CD14-positive monocyte (primary cell): Measurements from ENCODE around the gene ZCCHC4. TPM values are rescaled to one million over a fixed set of nuclear protein-coding genes. Genes with fewer than 3 reads are reported as not detected.

ENCODE experiments used
- DNase-seq, 3 donors: peaks; one replicate each; pipeline ENCODE4 v3.0.0-alpha.2; 2011 to 2022
- H2AFZ ChIP-seq: 2 replicates; pipeline ENCODE4 v1.6.0; 2012; ENCODE audit warnings: mild to moderate bottlenecking, low read depth, low read length, inconsistent platforms; ENCODE audit not compliant: insufficient read depth, poor library complexity, severe bottlenecking
- H3K27ac ChIP-seq, 2 donors: 1 replicate in 1 of 2; 2 replicates in 1 of 2; pipeline ENCODE4 v1.5.1; 2012 to 2013; ENCODE audit warnings: low read length in 2 of 2, control low read depth in 1 of 2, inconsistent platforms in 1 of 2, low read depth in 1 of 2, mild to moderate bottlenecking in 1 of 2
- H3K27me3 ChIP-seq, 2 donors: one replicate each; pipeline versions ENCODE4 v1.6.0 to v1.6.1; 2011 to 2013; ENCODE audit warnings: low read length in 2 of 2; ENCODE audit not compliant: control insufficient read depth in 2 of 2, insufficient read depth in 2 of 2
- H3K36me3 ChIP-seq, 2 donors: replicated peaks in 1 of 2; 1 replicate in 1 of 2; 2 replicates in 1 of 2; pipeline versions ENCODE4 v1.5.1 to v1.6.1; 2012 to 2013; ENCODE audit warnings: low read length in 2 of 2, control low read depth in 1 of 2, inconsistent platforms in 1 of 2, mild to moderate bottlenecking in 1 of 2; ENCODE audit not compliant: insufficient read depth in 2 of 2, control insufficient read depth in 1 of 2
- H3K4me1 ChIP-seq, 2 donors: 1 replicate in 1 of 2; 2 replicates in 1 of 2; pipeline versions ENCODE4 v1.5.1 to v1.6.1; 2012 to 2013; ENCODE audit warnings: low read length in 2 of 2, control low read depth in 1 of 2, inconsistent platforms in 1 of 2, mild to moderate bottlenecking in 1 of 2, moderate library complexity in 1 of 2; ENCODE audit not compliant: insufficient read depth in 2 of 2, control insufficient read depth in 1 of 2
- H3K4me2 ChIP-seq: replicated peaks from 2 replicates; pipeline ENCODE3; 2012; ENCODE audit warnings: low read length, moderate library complexity, mild to moderate bottlenecking; ENCODE audit not compliant: poor library complexity, severe bottlenecking; ENCODE audit errors: extremely low read depth
- H3K4me3 ChIP-seq, 3 experiments: fragments of 200-600 bp in 1 of 3; sonication (generic) in 1 of 3; replicated peaks in 1 of 3; 1 replicate in 2 of 3; 2 replicates in 1 of 3; pipeline ENCODE4 v1.5.1; 2011 to 2013; ENCODE audit warnings: low read length in 3 of 3, mild to moderate bottlenecking in 3 of 3, control low read depth in 2 of 3, low read depth in 2 of 3, inconsistent platforms in 1 of 3, moderate library complexity in 1 of 3
- H3K79me2 ChIP-seq: 2 replicates; pipeline ENCODE4 v1.6.0; 2012; ENCODE audit warnings: mild to moderate bottlenecking, control low read depth, inconsistent platforms, low read length, moderate library complexity; ENCODE audit not compliant: insufficient read depth
- H3K9ac ChIP-seq: 2 replicates; pipeline ENCODE4 v1.6.0; 2017; ENCODE audit warnings: low read length, mild to moderate bottlenecking; ENCODE audit not compliant: insufficient read depth, poor library complexity, severe bottlenecking
- H3K9me3 ChIP-seq, 2 donors: replicated peaks in 1 of 2; 1 replicate in 1 of 2; 2 replicates in 1 of 2; pipeline versions ENCODE4 v1.5.1 to v1.6.1; 2012 to 2013; ENCODE audit warnings: low read length in 2 of 2, control low read depth in 1 of 2; ENCODE audit not compliant: control insufficient read depth in 1 of 2, insufficient read depth in 1 of 2
- H4K20me1 ChIP-seq: 2 replicates; pipeline ENCODE4 v1.6.0; 2012; ENCODE audit warnings: mild to moderate bottlenecking, low read length, control low read depth, moderate library complexity; ENCODE audit not compliant: insufficient read depth
- H3K27ac Mint-ChIP-seq, 7 donors: one replicate each; pipeline ENCODE4 v1.8.0; 2020; ENCODE audit warnings: mild to moderate bottlenecking in 7 of 7, mixed read lengths in 7 of 7, moderate library complexity in 6 of 7, inconsistent platforms in 2 of 7
- H3K27me3 Mint-ChIP-seq, 3 donors: one replicate each; pipeline ENCODE4 v1.8.0; 2021 to 2022; ENCODE audit warnings: low read depth in 3 of 3, mild to moderate bottlenecking in 3 of 3, mixed read lengths in 3 of 3, moderate library complexity in 3 of 3, inconsistent platforms in 1 of 3
- H3K36me3 Mint-ChIP-seq, 2 donors: one replicate each; pipeline ENCODE4 v1.8.0; 2020; ENCODE audit warnings: mixed read lengths in 2 of 2, inconsistent platforms in 1 of 2, mild to moderate bottlenecking in 1 of 2
- H3K4me1 Mint-ChIP-seq: one replicate; pipeline ENCODE4 v1.8.0; 2020; ENCODE audit warnings: mild to moderate bottlenecking, mixed read lengths
- H3K4me3 Mint-ChIP-seq, 2 donors: one replicate each; pipeline ENCODE4 v1.8.0; 2020; ENCODE audit warnings: mild to moderate bottlenecking in 2 of 2, mixed read lengths in 2 of 2, moderate library complexity in 1 of 2
- H3K9me3 Mint-ChIP-seq, 7 donors: one replicate each; pipeline ENCODE4 v1.8.0; 2020 to 2022; ENCODE audit warnings: mixed read lengths in 7 of 7, mild to moderate bottlenecking in 6 of 7, moderate library complexity in 6 of 7, inconsistent platforms in 2 of 7
- CTCF ChIP-seq: fragments of 200-600 bp; IDR thresholded peaks from one replicate; pipeline ENCODE4 v1.8.0; 2022; ENCODE audit warnings: antibody characterized with exemption, mild to moderate bottlenecking
- WGBS: methylation state at CpG from one replicate; pipeline ENCODE4 v1.1.5; 2013; ENCODE audit warnings: missing lambda C conversion rate; ENCODE audit not compliant: insufficient coverage; 5-methylcytosine and 5-hydroxymethylcytosine counted together
- intact Hi-C, 2 donors: fragments of 100-400 bp; cut with micrococcal nuclease; formaldehyde crosslinking; loops; one replicate each; pipeline versions ENCODE4 v1.15.0 to v1.15.1; 2023
- polyA plus RNA-seq, 3 donors: library from polyadenylated mRNA; depleted of rRNA in 1 of 3; unstranded in 2 of 3; stranded (reverse) in 1 of 3; fragments of 300-500 nt in 2 of 3; fragments of >200 nt in 1 of 3; fragmentation: Illumina TruSeq in 2 of 3; gene quantifications; 1 replicate in 2 of 3; 2 replicates in 1 of 3; pipeline ENCODE4 v1.2.3, GENCODE V29; 2012 to 2021

Gene ZCCHC4
- polyA plus RNA-seq, 3 donors = 1.6 to 3.5 (median 3.4) TPM

GRCh38 chr4:25383647-25384046 is 71.1 kb downstream of the ZCCHC4 start:
- Histone ChIP-seq H3K4me1 (peaks cover 0 to under 1% of the 10 kb centered on the region in 2 donors), H4K20me1 (no peaks in the 10 kb centered on the region), H3K9ac (no peak overlapping the region), H3K4me3 (no peak overlapping the region), H3K4me2 (no peak overlapping the region), H3K36me3 (peaks cover 58 to 86% of the 10 kb centered on the region in 2 donors), H3K79me2 (peaks cover 11% of the 10 kb centered on the region), H3K27ac (no peak overlapping the region), H3K27me3 (no peaks in the 10 kb centered on the region), H2AFZ (no peak overlapping the region), H3K9me3 (no peaks in the 10 kb centered on the region)
- no peaks in the 10 kb centered on the region for H3K27me3 Mint-ChIP-seq
- no CpG with 5 or more reads among the region's 2 CpGs for WGBS
- H3K36me3 Mint-ChIP-seq = peaks cover 54 to 66% of the 10 kb centered on the region in 2 donors
- intact Hi-C loops = no loop called here
- no peaks in the 10 kb centered on the region for H3K4me1 Mint-ChIP-seq
- H3K4me3 Mint-ChIP-seq = no peak overlapping the region
- no peak for TF ChIP-seq CTCF
- H3K27ac Mint-ChIP-seq = no peak overlapping the region
- H3K9me3 Mint-ChIP-seq = no peaks in the 10 kb centered on the region
- DNase-seq = no peak

GRCh38 chr4:25386926-25387325 is 74.4 kb downstream of the ZCCHC4 start:
- no peak for TF ChIP-seq CTCF
- DNase-seq = no peak
- no peaks in the 10 kb centered on the region for H4K20me1 ChIP-seq
- no peak overlapping the region for H2AFZ ChIP-seq
- WGBS = no CpG with 5 or more reads among the region's 2 CpGs
- no peaks in the 10 kb centered on the region for H3K79me2 ChIP-seq
- Mint-ChIP-seq H3K27me3 (no peaks in the 10 kb centered on the region), H3K36me3 (peaks cover 68 to 81% of the 10 kb centered on the region in 2 donors), H3K4me1 (no peaks in the 10 kb centered on the region), H3K4me3 (no peak overlapping the region), H3K9me3 (no peaks in the 10 kb centered on the region), H3K27ac (no peak overlapping the region)
- H3K4me2 ChIP-seq = no peak overlapping the region
- peaks cover 79 to 95% of the 10 kb centered on the region in 2 donors for H3K36me3 ChIP-seq
- intact Hi-C loops = no loop called here
- H3K4me3 ChIP-seq = no peak overlapping the region
- H3K9me3 ChIP-seq = no peaks in the 10 kb centered on the region
- H3K4me1 ChIP-seq = no peaks in the 10 kb centered on the region
- H3K9ac ChIP-seq = no peak overlapping the region
- H3K27ac ChIP-seq = no peak overlapping the region
- H3K27me3 ChIP-seq = no peaks in the 10 kb centered on the region
